Esophagus squamous epithelium (tissue), 5 donors: Measurements from ENCODE around the gene EDA. TPM values are rescaled to one million over a fixed set of nuclear protein-coding genes. Genes with fewer than 3 reads are reported as not detected.

Source experiments
- DNase-seq: peaks from one replicate; lab custom pipeline; 2025; lab: John Stamatoyannopoulos, UW
- H3K27ac ChIP-seq, 4 donors: fragments of 200-600 bp; sonication (generic); one replicate each; pipeline ENCODE4 v1.5.1; 2016 to 2019; ENCODE audit warnings: mild to moderate bottlenecking in 1 of 4
- H3K27me3 ChIP-seq, 4 donors: fragments of 200-600 bp; sonication (generic); 1 replicate in 3 of 4; 2 replicates in 1 of 4; pipeline versions ENCODE4 v1.5.1 to v1.6.0; 2017 to 2021; ENCODE audit warnings: antibody characterized with exemption in 1 of 4
- H3K36me3 ChIP-seq, 3 donors: fragments of 200-600 bp; sonication (generic); one replicate each; pipeline ENCODE4 v1.5.1; 2016 to 2019
- H3K4me1 ChIP-seq, 3 donors: fragments of 200-600 bp; sonication (generic); one replicate each; pipeline ENCODE4 v1.5.1; 2017 to 2019
- H3K4me3 ChIP-seq, 4 donors: fragments of 200-600 bp; sonication (generic); 1 replicate in 3 of 4; 2 replicates in 1 of 4; pipeline ENCODE4 v1.5.1; 2016 to 2019; ENCODE audit warnings: mild to moderate bottlenecking in 2 of 4, moderate library complexity in 1 of 4
- H3K9me3 ChIP-seq, 3 donors: fragments of 200-600 bp; sonication (generic); one replicate each; pipeline ENCODE4 v1.5.1; 2016 to 2019
- CTCF ChIP-seq, 6 experiments: fragments of 450-650 bp in 4 of 6; fragments of 200-600 bp in 2 of 6; sonication (generic) in 2 of 6; IDR thresholded peaks; one replicate each; pipeline ENCODE4 v1.5.1; 2016 to 2019; ENCODE audit warnings: antibody characterized with exemption in 6 of 6, mild to moderate bottlenecking in 4 of 6, moderate library complexity in 4 of 6
- POLR2A ChIP-seq, 4 donors: fragments of 450-650 bp; IDR thresholded peaks; one replicate each; pipeline ENCODE4 v1.6.1; 2017; ENCODE audit warnings: antibody characterized with exemption in 4 of 4, mild to moderate bottlenecking in 4 of 4, moderate library complexity in 3 of 4
- WGBS, 2 donors: methylation state at CpG; one replicate each; pipeline ENCODE4 v1.1.5; 2018; 5-methylcytosine and 5-hydroxymethylcytosine counted together
- intact Hi-C: fragments of 100-400 bp; cut with DNase I; formaldehyde crosslinking; loops from one replicate; pipeline ENCODE4 v1.15.0; 2022
- total RNA-seq, 4 donors: library from RNA; depleted of rRNA; stranded (reverse); fragments of >200 nt; gene quantifications; one replicate each; pipeline ENCODE4 v1.1.0, GENCODE V29; 2016
- donor health status: DM: yes; HTN: yes; CAD: no.

Gene EDA
- total RNA-seq, 4 donors from 2014 or later, result 1.5 to 2.9 (median 2.4) TPM

- no peak for TF ChIP-seq CTCF (IDR thresholded peaks at IDR 0.05)
- no peak for TF ChIP-seq POLR2A (IDR thresholded peaks at IDR 0.05)
- Histone ChIP-seq H3K9me3 (no peaks in the 10 kb centered on the region), H3K27ac (no peak overlapping the region), H3K36me3 (no peaks in the 10 kb centered on the region), H3K4me1 (no peaks in the 10 kb centered on the region), H3K27me3 (no peaks in the 10 kb centered on the region), H3K4me3 (no peak overlapping the region)
- DNase-seq, result no peak
- intact Hi-C loops, result no loop called here
- 60 to 61% methylated on average over 3 to 4 of the region's 4 CpGs for whole genome bisulfite sequencing, 2 donors
These were observed 10.4 kb upstream of the EDA start for GRCh38 chrX:69605521-69605920.

- Histone ChIP-seq H3K27ac (no peak overlapping the region), H3K9me3 (no peaks in the 10 kb centered on the region), H3K4me3 (no peak overlapping the region), H3K27me3 (no peaks in the 10 kb centered on the region), H3K36me3 (no peaks in the 10 kb centered on the region), H3K4me1 (no peaks in the 10 kb centered on the region)
- no peak for DNase-seq
- intact Hi-C loops, result no loop called here
- TF ChIP-seq CTCF (IDR thresholded peaks at IDR 0.05) (no peak), POLR2A (IDR thresholded peaks at IDR 0.05) (no peak)
These were observed 8.3 kb upstream of the EDA start for GRCh38 chrX:69607616-69608015.

- DNase-seq, result no peak
- Histone ChIP-seq H3K4me3 (no peak overlapping the region), H3K4me1 (peaks cover 0 to 23% (median 0%) of the 10 kb centered on the region in 3 donors), H3K27ac (no peak overlapping the region), H3K36me3 (no peaks in the 10 kb centered on the region), H3K27me3 (no peaks in the 10 kb centered on the region), H3K9me3 (no peaks in the 10 kb centered on the region)
- TF ChIP-seq CTCF (IDR thresholded peaks at IDR 0.05) (no peak), POLR2A (IDR thresholded peaks at IDR 0.05) (no peak)
- WGBS, 2 donors, result 67% methylated on average over 1 of the region's 1 CpG; no CpG with 5 or more reads in 1 of the 2 donors
- intact Hi-C loops, result no loop called here
These were observed 2.0 kb upstream of the EDA start for GRCh38 chrX:69613946-69614345.

- Histone ChIP-seq H3K4me3 (no peak overlapping the region), H3K27me3 (no peaks in the 10 kb centered on the region), H3K4me1 (peaks cover 0 to 26% (median 0%) of the 10 kb centered on the region in 3 donors), H3K36me3 (no peaks in the 10 kb centered on the region), H3K27ac (no peak overlapping the region), H3K9me3 (no peaks in the 10 kb centered on the region)
- DNase-seq, result no peak
- intact Hi-C loops, result no loop called here
- 58 to 63% methylated on average over 3 to 4 of the region's 4 CpGs for WGBS, 2 donors
- no peak for TF ChIP-seq POLR2A (IDR thresholded peaks at IDR 0.05)
- TF ChIP-seq CTCF (IDR thresholded peaks at IDR 0.05), result no peak
These were observed 1.0 kb upstream of the EDA start for GRCh38 chrX:69614886-69615285.

- H3K4me1 ChIP-seq, result peaks cover 0 to 26% (median 0%) of the 10 kb centered on the region in 3 donors
- intact Hi-C loops, result no loop called here
- 24 to 37% methylated on average over 4 to 7 of the region's 7 CpGs for WGBS, 2 donors
- peak overlapping the region in 1 of 4 donors; percentile 13 for H3K27ac ChIP-seq
- no peaks in the 10 kb centered on the region for H3K27me3 ChIP-seq
- no peak for TF ChIP-seq POLR2A (IDR thresholded peaks at IDR 0.05)
- TF ChIP-seq CTCF (IDR thresholded peaks at IDR 0.05), result no peak
- H3K4me3 ChIP-seq, result peak overlapping the region; percentile 25 to 74 (median 52)
- no peak for DNase-seq
- no peaks in the 10 kb centered on the region for H3K36me3 ChIP-seq
- H3K9me3 ChIP-seq, result no peaks in the 10 kb centered on the region
These were observed 571 bp upstream of the EDA start for GRCh38 chrX:69615342-69615741.
